Endothelial cell of umbilical vein (primary cell): ENCODE measurements around the gene UBA5. TPM values are rescaled to one million over a fixed set of nuclear protein-coding genes. Genes with fewer than 3 reads are reported as not detected.

Experiments used
- BruUV-seq: library from RNA; stranded (reverse); fragments of 400-500 nt; replicated peaks from 2 replicates; lab custom pipeline; 2021; lab: Mats Ljungman, UMichigan
- CTCF ChIA-PET: fragments of 300-600, 350-600 bp; sonication (Branson Sonifier 250); formaldehyde crosslinking; loops from one replicate; lab custom pipeline; 2021; ENCODE audit warnings: antibody characterized with exemption, inconsistent platforms; lab: Charles Lee
- POLR2A ChIA-PET: fragments of 300-600, 350-600 bp; sonication (Branson Sonifier 250); formaldehyde crosslinking; loops from one replicate; lab custom pipeline; 2021; ENCODE audit warnings: antibody characterized with exemption, inconsistent platforms; lab: Charles Lee
- DNase-seq: peaks from one replicate; pipeline ENCODE4 v3.0.0-alpha.2; 2011; ENCODE audit warnings: low read depth, low spot score
- FAIRE-seq: peaks from 2 replicates; lab custom pipeline; 2011; peaks lifted over from hg19 to GRCh38; lab: Jason Lieb, UNC
- H2AFZ ChIP-seq: 2 replicates; pipeline ENCODE4 v1.6.0; 2012; ENCODE audit warnings: low read depth, low read length, control low read depth, inconsistent platforms
- H3K27ac ChIP-seq: 2 replicates; pipeline ENCODE4 v1.5.1; 2011; ENCODE audit warnings: low read depth, mild to moderate bottlenecking, control low read depth, low read length, moderate library complexity; ENCODE audit not compliant: insufficient read depth
- H3K27me3 ChIP-seq, 2 experiments: 2 replicates each; pipeline versions ENCODE4 v1.6.0 to v1.6.1; 2011; ENCODE audit warnings: low read length in 2 of 2, mixed read lengths in 1 of 2; ENCODE audit not compliant: control insufficient read depth in 2 of 2, insufficient read depth in 2 of 2
- H3K36me3 ChIP-seq, 2 experiments: 2 replicates in 1 of 2; 3 replicates in 1 of 2; pipeline ENCODE4 v1.5.1; 2011; ENCODE audit warnings: low read length in 2 of 2, mild to moderate bottlenecking in 1 of 2, moderate library complexity in 1 of 2; ENCODE audit not compliant: control insufficient read depth in 2 of 2, insufficient read depth in 2 of 2; ENCODE audit errors: extremely low read depth in 1 of 2
- H3K4me1 ChIP-seq: 3 replicates; pipeline ENCODE4 v1.5.1; 2011; ENCODE audit warnings: mild to moderate bottlenecking, low read length; ENCODE audit not compliant: control insufficient read depth, insufficient read depth; ENCODE audit errors: extremely low read depth
- H3K4me2 ChIP-seq: 2 replicates; pipeline ENCODE4 v1.6.1; 2011; ENCODE audit warnings: low read length, control low read depth, mixed read lengths; ENCODE audit not compliant: insufficient read depth
- H3K4me3 ChIP-seq, 3 experiments: fragments of 200-600 bp in 1 of 3; sonication (generic), shearing (Covaris generic) in 1 of 3; replicated peaks in 1 of 3; 2 replicates each; pipeline ENCODE4 v1.5.1; 2011 to 2016; ENCODE audit warnings: control low read depth in 3 of 3, low read length in 3 of 3, mild to moderate bottlenecking in 2 of 3, inconsistent platforms in 1 of 3, low read depth in 1 of 3, moderate library complexity in 1 of 3; ENCODE audit not compliant: insufficient read depth in 1 of 3
- H3K79me2 ChIP-seq: 2 replicates; pipeline ENCODE4 v1.6.0; 2012; ENCODE audit warnings: low read length, inconsistent platforms; ENCODE audit not compliant: control insufficient read depth, insufficient read depth
- H3K9ac ChIP-seq: replicated peaks from 2 replicates; pipeline ENCODE3; 2011; ENCODE audit warnings: low read length, control low read depth; ENCODE audit not compliant: insufficient read depth; ENCODE audit errors: extremely low read depth
- H3K9me1 ChIP-seq: replicated peaks from 3 replicates; pipeline ENCODE4 v1.6.0; 2011; ENCODE audit warnings: mild to moderate bottlenecking, low read length; ENCODE audit not compliant: control insufficient read depth, insufficient read depth; ENCODE audit errors: extremely low read depth
- H3K9me3 ChIP-seq: replicated peaks from 2 replicates; pipeline ENCODE4 v1.5.1; 2012; ENCODE audit warnings: low read length, inconsistent platforms; ENCODE audit not compliant: control insufficient read depth, insufficient read depth
- H4K20me1 ChIP-seq: replicated peaks from 2 replicates; pipeline ENCODE3; 2011; ENCODE audit warnings: mild to moderate bottlenecking, low read length; ENCODE audit not compliant: control insufficient read depth, insufficient read depth; ENCODE audit errors: extremely low read depth
- CTCF ChIP-seq, 2 donors: IDR thresholded peaks; 1 replicate in 1 of 2; 2 replicates in 1 of 2; pipeline ENCODE4 v1.5.1; 2011; ENCODE audit warnings: low read length in 2 of 2, mild to moderate bottlenecking in 2 of 2, moderate library complexity in 2 of 2, control low read depth in 1 of 2, inconsistent platforms in 1 of 2, low read depth in 1 of 2; ENCODE audit not compliant: insufficient read depth in 1 of 2; ENCODE audit errors: extremely low read depth in 1 of 2
- EZH2 ChIP-seq: IDR thresholded peaks from 2 replicates; pipeline ENCODE4 v1.6.1; 2012; ENCODE audit warnings: borderline replicate concordance, low read depth, mild to moderate bottlenecking, moderate library complexity, low read length, inconsistent platforms; ENCODE audit not compliant: severe bottlenecking
- FOS ChIP-seq: IDR thresholded peaks from 2 replicates; pipeline ENCODE4 v1.6.1; 2011; ENCODE audit warnings: mild to moderate bottlenecking, low read length, moderate library complexity, borderline replicate concordance; ENCODE audit not compliant: insufficient read depth
- GATA2 ChIP-seq: IDR thresholded peaks from 2 replicates; pipeline ENCODE4 v1.7.0; 2011; ENCODE audit warnings: low read depth, mild to moderate bottlenecking, moderate library complexity, mixed read lengths, low read length; ENCODE audit not compliant: insufficient read length, insufficient read depth
- JUN ChIP-seq: IDR thresholded peaks from 2 replicates; pipeline ENCODE4 v1.6.1; 2011; ENCODE audit warnings: borderline replicate concordance, low read depth; ENCODE audit not compliant: insufficient read length, insufficient read depth
- MAX ChIP-seq: IDR thresholded peaks from 2 replicates; pipeline ENCODE4 v1.6.1; 2011; ENCODE audit not compliant: insufficient read depth, insufficient read length
- MYC ChIP-seq: IDR thresholded peaks from one replicate; pipeline ENCODE4 v1.6.1; 2011; ENCODE audit warnings: mild to moderate bottlenecking, low read depth, low read length
- POLR2AphosphoS5 ChIP-seq: IDR thresholded peaks from 2 replicates; pipeline ENCODE4 v1.6.1; 2012; ENCODE audit warnings: low read depth, mild to moderate bottlenecking, control low read depth, low read length, moderate library complexity; ENCODE audit not compliant: insufficient read depth
- dilution Hi-C: fragments of 300-500 bp; cut with MboI; formaldehyde crosslinking; loops from one replicate; pipeline ENCODE4 v1.15.0; 2019; ENCODE audit warnings: low sequenced_read_pairs; ENCODE audit not compliant: extremely low pct_ligation_motif_present
- intact Hi-C: fragments of 100-400 bp; cut with micrococcal nuclease; formaldehyde crosslinking; loops from one replicate; pipeline ENCODE4 v1.10.0; 2022
- polyA plus RNA-seq, 4 experiments: library from polyadenylated mRNA; depleted of rRNA in 3 of 4; stranded (reverse) in 3 of 4; unstranded in 1 of 4; fragments of >200 nt; gene quantifications; 2 replicates each; pipeline versions ENCODE4 v1.2.1 to v1.2.3, GENCODE V29; 2011 to 2012; ENCODE audit warnings: missing spikeins in 1 of 4
- total RNA-seq: library from RNA; stranded (reverse); gene quantifications from 2 replicates; pipeline ENCODE4 v1.2.3, GENCODE V29; 2021

The UBA5 gene
- total and polyA plus RNA-seq, 2 donors (not counting 3 experiments of a cell fraction or from before 2014, with no cell fraction given), result 19.7 to 38.1 TPM

- ChIA-PET CTCF (interaction anchor here (1.0 kb wide), 1 partner anchor 9 kb away, joined by 5 read pairs; the partner anchor contains the start of gene ACAD11), POLR2A (no interaction called here)
- no peaks in the 10 kb centered on the region for H3K79me2 ChIP-seq
- no peak overlapping the region for H3K4me3 ChIP-seq
- no TSS peak for BruUV-seq
- no peak overlapping the region for H3K9ac ChIP-seq
- DNase-seq (no peak), FAIRE-seq (no peak)
- H3K4me2 ChIP-seq, result no peak overlapping the region
- no peaks in the 10 kb centered on the region for H3K9me3 ChIP-seq
- TF ChIP-seq CTCF (IDR thresholded peaks at IDR 0.05; ENCODE audit: extremely low read depth in 1 of 2, insufficient read depth in 1 of 2, low read depth in 1 of 2, low read length in 2 of 2), result no peak
- no peak for TF ChIP-seq FOS
- no peak for TF ChIP-seq MAX
- TF ChIP-seq EZH2, result no peak
- no peak for TF ChIP-seq GATA2
- TF ChIP-seq MYC, result no peak
- no peak for TF ChIP-seq JUN
- TF ChIP-seq POLR2AphosphoS5, result no peak
- H3K4me1 ChIP-seq, result peaks cover 8% of the 10 kb centered on the region
- H3K9me1 ChIP-seq, result no peaks in the 10 kb centered on the region
- H4K20me1 ChIP-seq, result no peaks in the 10 kb centered on the region
- dilution Hi-C loops, result no loop called here
- no peak overlapping the region for H3K27ac ChIP-seq
- no peak overlapping the region for H2AFZ ChIP-seq
- H3K36me3 ChIP-seq, result no peaks in the 10 kb centered on the region
- no peaks in the 10 kb centered on the region for H3K27me3 ChIP-seq
- intact Hi-C loops, result no loop called here
These were observed 10.0 kb upstream of the UBA5 start for GRCh38 chr3:132650153-132650552.
